Ascending aorta (tissue), 2 donors: ENCODE results near the gene HPN. TPM values are rescaled to one million over a fixed set of nuclear protein-coding genes. Genes with fewer than 3 reads are reported as not detected.

Experiments used
- DNase-seq, 2 donors: peaks; one replicate each; pipeline ENCODE4 v3.0.0-alpha.2; 2019; ENCODE audit warnings: low spot score in 2 of 2
- H3K27ac ChIP-seq, 2 donors: fragments of 200-600 bp; sonication (generic); one replicate each; pipeline ENCODE4 v1.5.1; 2016 to 2017; ENCODE audit warnings: mild to moderate bottlenecking in 1 of 2
- H3K27me3 ChIP-seq: fragments of 200-600 bp; sonication (generic); one replicate; pipeline ENCODE4 v1.5.1; 2017
- H3K36me3 ChIP-seq, 2 donors: fragments of 200-600 bp; sonication (generic); one replicate each; pipeline ENCODE4 v1.5.1; 2016
- H3K4me1 ChIP-seq, 2 donors: fragments of 200-600 bp; sonication (generic); one replicate each; pipeline ENCODE4 v1.5.1; 2016 to 2017; ENCODE audit warnings: mild to moderate bottlenecking in 1 of 2
- H3K4me3 ChIP-seq, 2 donors: fragments of 200-600 bp; sonication (generic); one replicate each; pipeline ENCODE4 v1.5.1; 2016 to 2017; ENCODE audit warnings: mild to moderate bottlenecking in 1 of 2
- H3K9me3 ChIP-seq, 2 donors: fragments of 200-600 bp; sonication (generic); one replicate each; pipeline ENCODE4 v1.5.1; 2016
- CTCF ChIP-seq, 3 experiments: fragments of 200-600 bp in 2 of 3; fragments of 450-650 bp in 1 of 3; sonication (generic) in 2 of 3; IDR thresholded peaks; one replicate each; pipeline ENCODE4 v1.5.1; 2016 to 2019; ENCODE audit warnings: antibody characterized with exemption in 3 of 3, mild to moderate bottlenecking in 1 of 3, moderate library complexity in 1 of 3
- intact Hi-C: fragments of 100-400 bp; cut with DNase I; formaldehyde crosslinking; loops from one replicate; pipeline ENCODE4 v1.15.1; 2023
- total RNA-seq: library from RNA; depleted of rRNA; stranded (reverse); fragments of >200 nt; gene quantifications from one replicate; pipeline ENCODE4 v1.1.0, GENCODE V29; 2016

Gene HPN
- total RNA-seq, 1 donor from 2014 or later, result 0.85 TPM

- H3K4me1 ChIP-seq, result no peaks in the 10 kb centered on the region
- no peak for DNase-seq
- H3K27me3 ChIP-seq, result no peaks in the 10 kb centered on the region
- TF ChIP-seq CTCF (IDR thresholded peaks at IDR 0.05), result no peak
- no peak overlapping the region for H3K27ac ChIP-seq
- intact Hi-C loops, result no loop called here
- H3K36me3 ChIP-seq, result no peaks in the 10 kb centered on the region
- no peaks in the 10 kb centered on the region for H3K9me3 ChIP-seq
- H3K4me3 ChIP-seq, result no peak overlapping the region
Observed at GRCh38 chr19:35080613-35081170, 39.2 kb downstream of the HPN start.

DNA sequence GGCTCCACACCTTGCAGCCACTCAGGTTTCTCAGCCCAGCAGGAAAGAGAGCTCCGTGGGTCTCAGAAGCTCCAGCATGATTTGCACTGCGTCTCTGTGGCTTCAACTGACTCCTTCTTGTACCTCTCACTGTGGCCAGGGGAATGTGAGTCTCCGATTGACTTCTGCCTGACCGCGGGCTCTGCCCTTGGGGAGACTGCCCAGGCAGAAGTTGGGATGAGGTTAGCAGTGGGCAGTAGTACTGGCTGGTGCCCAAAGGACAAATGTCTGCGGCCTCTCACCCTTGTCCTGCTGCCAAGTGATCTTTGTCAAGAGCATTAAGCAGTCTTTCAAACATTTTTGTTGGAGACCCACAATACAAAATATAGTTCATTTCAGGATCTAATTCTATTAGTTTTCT, 39.7 kb downstream of the HPN start:
- intact Hi-C loops, result no loop called here
- no peak for DNase-seq
- Histone ChIP-seq H3K27ac (no peak overlapping the region), H3K4me3 (no peak overlapping the region), H3K4me1 (no peaks in the 10 kb centered on the region), H3K27me3 (no peaks in the 10 kb centered on the region), H3K36me3 (no peaks in the 10 kb centered on the region), H3K9me3 (no peaks in the 10 kb centered on the region)
- no peak for TF ChIP-seq CTCF (IDR thresholded peaks at IDR 0.05)

- Histone ChIP-seq H3K4me3 (no peak overlapping the region), H3K27ac (no peak overlapping the region), H3K27me3 (no peaks in the 10 kb centered on the region), H3K9me3 (no peaks in the 10 kb centered on the region), H3K4me1 (no peaks in the 10 kb centered on the region), H3K36me3 (no peaks in the 10 kb centered on the region)
- TF ChIP-seq CTCF (IDR thresholded peaks at IDR 0.05), result no peak
- intact Hi-C loops, result no loop called here
- no peak for DNase-seq
Observed at GRCh38 chr19:35083691-35084508, 42.4 kb downstream of the HPN start.

GRCh38 chr19:35084509-35084762, 42.9 kb downstream of the HPN start:
- no peaks in the 10 kb centered on the region for H3K27me3 ChIP-seq
- no peak for TF ChIP-seq CTCF (IDR thresholded peaks at IDR 0.05)
- no peak overlapping the region for H3K27ac ChIP-seq
- H3K4me1 ChIP-seq, result no peaks in the 10 kb centered on the region
- intact Hi-C loops, result no loop called here
- no peaks in the 10 kb centered on the region for H3K36me3 ChIP-seq
- no peak for DNase-seq
- H3K9me3 ChIP-seq, result no peaks in the 10 kb centered on the region
- no peak overlapping the region for H3K4me3 ChIP-seq

- Histone ChIP-seq H3K36me3 (no peaks in the 10 kb centered on the region), H3K27ac (no peak overlapping the region), H3K4me3 (no peak overlapping the region), H3K4me1 (peaks cover 0 to 4% of the 10 kb centered on the region in 2 donors), H3K27me3 (peaks cover 2% of the 10 kb centered on the region), H3K9me3 (no peaks in the 10 kb centered on the region)
- DNase-seq, result no peak
- intact Hi-C loops, result no loop called here
- no peak for TF ChIP-seq CTCF (IDR thresholded peaks at IDR 0.05)
Observed at GRCh38 chr19:35085947-35086346, 44.4 kb downstream of the HPN start.
